NT2/D1 (cell line): ENCODE results near the gene CEP85.

Experiments
- SUZ12 ChIP-seq: IDR thresholded peaks from 2 replicates; pipeline ENCODE4 v1.6.1; 2011; ENCODE audit not compliant: insufficient read length, insufficient read depth; ENCODE audit errors: extremely low read depth
- YY1 ChIP-seq: IDR thresholded peaks from 2 replicates; pipeline ENCODE4 v1.6.1; 2011; ENCODE audit not compliant: insufficient read length, insufficient read depth
- ZNF274 ChIP-seq: IDR thresholded peaks from 2 replicates; pipeline ENCODE4 v1.6.1; 2011; ENCODE audit warnings: mild to moderate bottlenecking, low read depth, low read length

DNA sequence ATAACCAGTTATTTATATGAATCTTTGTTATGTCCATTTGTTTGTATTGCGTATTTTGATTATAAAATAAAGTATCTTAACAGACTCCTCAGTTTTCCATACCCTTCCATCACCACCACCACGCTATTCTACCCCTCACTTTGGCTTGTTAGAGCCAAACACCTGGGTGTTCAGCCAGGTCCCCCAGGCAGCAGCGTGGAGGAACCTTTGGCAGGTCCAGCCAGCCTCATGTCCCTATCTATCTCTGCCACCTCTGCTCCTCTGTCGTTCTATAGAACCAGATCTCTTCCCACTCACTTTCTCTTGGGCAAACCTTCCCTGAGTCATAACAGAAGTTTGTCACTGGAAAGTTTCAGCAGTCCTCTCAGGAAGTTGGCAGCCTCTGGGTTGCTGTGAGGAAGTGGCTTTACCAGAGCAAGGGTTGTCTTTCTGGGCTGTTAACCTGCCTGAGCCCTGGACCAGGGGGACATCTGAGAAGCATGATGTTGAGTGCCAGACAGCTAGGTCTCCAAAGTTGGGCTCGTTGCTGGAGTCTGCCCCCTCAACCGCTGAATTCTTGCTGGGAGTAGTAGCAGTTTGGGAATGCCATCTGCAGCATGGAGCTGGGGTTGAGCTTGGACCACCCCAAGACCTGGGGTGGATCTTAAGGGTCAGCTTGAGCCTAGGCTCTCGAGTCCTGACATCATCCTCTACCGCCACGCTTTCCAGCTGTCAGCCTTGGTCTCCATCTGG is 44.9 kb downstream of the CEP85 start:
- TF ChIP-seq YY1 (no peak), ZNF274 (no peak), SUZ12 (no peak)
